Breast epithelium (tissue), 4 donors: ENCODE data around the gene CADM1. TPM values are rescaled to one million over a fixed set of nuclear protein-coding genes. Genes with fewer than 3 reads are reported as not detected.

ENCODE experiments used
- DNase-seq, 2 donors: peaks; one replicate each; pipeline ENCODE4 v3.0.0-alpha.2; 2019; ENCODE audit warnings: low spot score in 2 of 2
- H3K27ac ChIP-seq, 2 donors: fragments of 200-600 bp; sonication (generic) in 1 of 2; one replicate each; pipeline ENCODE4 v1.5.1; 2016 to 2019; ENCODE audit warnings: mild to moderate bottlenecking in 1 of 2
- H3K27me3 ChIP-seq, 2 donors: fragments of 200-600 bp; sonication (generic) in 1 of 2; one replicate each; pipeline versions ENCODE4 v1.5.1 to v1.6.0; 2017 to 2019; ENCODE audit warnings: control low read depth in 1 of 2, mild to moderate bottlenecking in 1 of 2
- H3K36me3 ChIP-seq: fragments of 200-600 bp; one replicate; pipeline ENCODE4 v1.5.1; 2019
- H3K4me1 ChIP-seq, 2 donors: fragments of 200-600 bp; sonication (generic); one replicate each; pipeline ENCODE4 v1.5.1; 2016 to 2019; ENCODE audit warnings: control low read depth in 1 of 2
- H3K4me3 ChIP-seq, 3 donors: fragments of 200-600 bp; sonication (generic); 1 replicate in 2 of 3; 2 replicates in 1 of 3; pipeline ENCODE4 v1.5.1; 2016 to 2019; ENCODE audit warnings: mild to moderate bottlenecking in 3 of 3, moderate library complexity in 2 of 3
- H3K9me3 ChIP-seq, 2 donors: fragments of 200-600 bp; sonication (generic) in 1 of 2; one replicate each; pipeline ENCODE4 v1.5.1; 2016 to 2019; ENCODE audit warnings: control low read depth in 1 of 2
- POLR2A ChIP-seq: fragments of 450-650 bp; IDR thresholded peaks from one replicate; pipeline ENCODE4 v1.6.1; 2016; ENCODE audit warnings: antibody characterized with exemption, mild to moderate bottlenecking, moderate library complexity
- POLR2AphosphoS5 ChIP-seq, 3 donors: sonication (generic); formaldehyde crosslinking; IDR thresholded peaks; one replicate each; pipeline ENCODE4 v1.6.1; 2017; ENCODE audit warnings: antibody characterized with exemption in 3 of 3
- intact Hi-C: fragments of 100-400 bp; cut with DNase I; formaldehyde crosslinking; loops from one replicate; pipeline ENCODE4 v1.15.1; 2023; ENCODE audit warnings: low total_unique reads
- total RNA-seq, 3 donors: library from RNA; depleted of rRNA; stranded (reverse); fragments of >200 nt; gene quantifications; one replicate each; pipeline ENCODE4 v1.1.0, GENCODE V29; 2016
- TF ChIP-seq, protein P1 (sequence below), 3 donors: fragments of 450-650 bp; IDR thresholded peaks; one replicate each; pipeline ENCODE4 v1.5.1; 2016 to 2017; ENCODE audit warnings: antibody characterized with exemption in 3 of 3, mild to moderate bottlenecking in 3 of 3, moderate library complexity in 3 of 3

CADM1 gene
- total RNA-seq, 3 donors from 2014 or later: 5.3 to 48.4 (median 33.1) TPM

DNA sequence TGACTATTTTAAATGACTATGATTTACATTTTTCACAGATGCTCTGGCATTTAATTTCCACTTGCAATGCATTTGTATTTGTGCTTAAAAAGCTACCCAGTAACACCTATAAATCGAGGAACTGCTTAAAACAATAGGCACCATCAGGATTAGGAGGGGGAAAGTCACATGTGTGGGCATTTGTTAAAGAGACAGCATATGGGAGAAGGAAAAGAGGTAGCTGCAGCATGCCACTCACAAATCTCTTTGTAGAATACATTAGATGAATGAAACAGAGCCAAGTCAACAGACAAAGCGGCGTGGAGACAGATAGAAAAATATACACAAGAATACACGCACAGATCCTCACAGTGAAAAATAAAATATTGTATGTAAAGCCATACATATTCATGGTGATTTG, 228.0 kb downstream of the CADM1 start:
- Histone ChIP-seq H3K4me1 (no peaks in the 10 kb centered on the region), H3K27ac (no peak overlapping the region), H3K36me3 (no peaks in the 10 kb centered on the region), H3K4me3 (no peak overlapping the region), H3K9me3 (no peaks in the 10 kb centered on the region), H3K27me3 (no peaks in the 10 kb centered on the region)
- no peak for DNase-seq
- TF ChIP-seq POLR2AphosphoS5 (IDR thresholded peaks at IDR 0.05): no peak
- intact Hi-C loops: no loop called here

DNA sequence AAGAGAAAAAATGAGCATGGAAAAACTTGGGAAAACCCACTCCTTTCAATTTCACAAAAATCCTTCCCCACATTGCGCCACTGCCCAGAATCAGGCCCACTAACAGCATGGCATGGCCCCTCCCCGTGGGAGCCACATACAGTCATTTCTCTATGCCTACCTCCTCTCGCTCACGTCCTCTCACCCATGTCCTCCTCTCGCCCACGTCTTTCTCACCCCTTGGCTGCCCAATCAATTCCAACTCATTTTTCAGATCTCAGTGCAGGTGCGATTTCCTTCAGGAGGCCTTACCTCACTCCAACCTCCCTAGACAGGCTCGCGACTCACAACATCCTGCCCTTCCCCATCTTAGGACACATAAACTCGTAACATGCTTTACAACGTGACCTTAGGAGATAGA, 229.2 kb downstream of the CADM1 start:
- TF ChIP-seq POLR2A (no peak), POLR2AphosphoS5 (IDR thresholded peaks at IDR 0.05) (no peak)
- TF ChIP-seq, protein P1, sequence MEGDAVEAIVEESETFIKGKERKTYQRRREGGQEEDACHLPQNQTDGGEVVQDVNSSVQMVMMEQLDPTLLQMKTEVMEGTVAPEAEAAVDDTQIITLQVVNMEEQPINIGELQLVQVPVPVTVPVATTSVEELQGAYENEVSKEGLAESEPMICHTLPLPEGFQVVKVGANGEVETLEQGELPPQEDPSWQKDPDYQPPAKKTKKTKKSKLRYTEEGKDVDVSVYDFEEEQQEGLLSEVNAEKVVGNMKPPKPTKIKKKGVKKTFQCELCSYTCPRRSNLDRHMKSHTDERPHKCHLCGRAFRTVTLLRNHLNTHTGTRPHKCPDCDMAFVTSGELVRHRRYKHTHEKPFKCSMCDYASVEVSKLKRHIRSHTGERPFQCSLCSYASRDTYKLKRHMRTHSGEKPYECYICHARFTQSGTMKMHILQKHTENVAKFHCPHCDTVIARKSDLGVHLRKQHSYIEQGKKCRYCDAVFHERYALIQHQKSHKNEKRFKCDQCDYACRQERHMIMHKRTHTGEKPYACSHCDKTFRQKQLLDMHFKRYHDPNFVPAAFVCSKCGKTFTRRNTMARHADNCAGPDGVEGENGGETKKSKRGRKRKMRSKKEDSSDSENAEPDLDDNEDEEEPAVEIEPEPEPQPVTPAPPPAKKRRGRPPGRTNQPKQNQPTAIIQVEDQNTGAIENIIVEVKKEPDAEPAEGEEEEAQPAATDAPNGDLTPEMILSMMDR (IDR thresholded peaks at IDR 0.05): no peak
- no peak overlapping the region for H3K27ac ChIP-seq
- intact Hi-C loops: no loop called here
- no peaks in the 10 kb centered on the region for H3K4me1 ChIP-seq
- no peaks in the 10 kb centered on the region for H3K9me3 ChIP-seq
- H3K4me3 ChIP-seq: no peak overlapping the region
- DNase-seq: no peak
- H3K36me3 ChIP-seq: no peaks in the 10 kb centered on the region
- H3K27me3 ChIP-seq: no peaks in the 10 kb centered on the region

DNA sequence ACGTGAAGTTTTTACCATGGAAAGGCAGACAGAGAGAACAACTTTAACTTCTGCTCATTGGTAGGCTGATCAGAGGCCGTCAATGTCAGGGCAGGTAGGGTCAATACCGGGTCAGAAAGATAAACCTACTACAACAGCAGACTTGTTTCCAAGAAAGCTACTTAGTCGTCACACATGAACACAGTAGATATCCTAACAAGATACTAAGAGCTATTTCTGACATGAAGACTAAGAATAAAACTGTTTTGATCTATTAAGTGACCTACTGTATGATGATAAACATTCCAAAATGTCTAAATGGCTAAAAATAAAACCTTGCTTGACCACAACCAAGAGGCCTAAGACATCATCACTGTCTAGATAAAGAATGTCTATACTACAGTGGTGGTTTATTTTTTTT, 231.3 kb downstream of the CADM1 start:
- no peak for DNase-seq
- Histone ChIP-seq H3K4me3 (no peak overlapping the region), H3K36me3 (no peaks in the 10 kb centered on the region), H3K27ac (no peak overlapping the region), H3K4me1 (no peaks in the 10 kb centered on the region), H3K9me3 (no peaks in the 10 kb centered on the region), H3K27me3 (no peaks in the 10 kb centered on the region)
- intact Hi-C loops: no loop called here
- TF ChIP-seq POLR2A (no peak), POLR2AphosphoS5 (IDR thresholded peaks at IDR 0.05) (no peak)
- TF ChIP-seq, protein P1 (IDR thresholded peaks at IDR 0.05): no peak

DNA sequence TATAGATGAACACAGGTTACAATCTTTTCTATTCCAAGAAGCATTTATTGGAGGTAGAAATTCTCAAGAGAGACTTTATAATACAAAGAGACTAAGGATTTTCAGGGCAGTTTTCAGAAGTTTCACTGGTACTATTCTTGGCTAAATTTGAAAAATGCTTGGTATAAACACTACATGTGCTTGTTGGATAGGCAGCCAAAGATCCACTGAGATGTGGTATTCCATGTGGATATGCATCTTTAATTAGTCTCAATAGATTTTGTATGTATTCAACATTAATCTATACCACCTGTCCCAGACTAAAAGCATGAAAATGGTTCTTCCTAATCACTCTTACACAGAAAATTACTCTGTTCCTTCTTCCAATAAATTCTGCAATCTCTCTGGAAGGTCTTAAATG, 232.6 kb downstream of the CADM1 start:
- Histone ChIP-seq H3K27ac (no peak overlapping the region), H3K4me1 (no peaks in the 10 kb centered on the region), H3K27me3 (no peaks in the 10 kb centered on the region), H3K9me3 (no peaks in the 10 kb centered on the region), H3K4me3 (no peak overlapping the region), H3K36me3 (no peaks in the 10 kb centered on the region)
- TF ChIP-seq, protein P1 (IDR thresholded peaks at IDR 0.05): no peak
- TF ChIP-seq POLR2AphosphoS5 (IDR thresholded peaks at IDR 0.05) (no peak), POLR2A (no peak)
- DNase-seq: no peak
- intact Hi-C loops: no loop called here

DNA sequence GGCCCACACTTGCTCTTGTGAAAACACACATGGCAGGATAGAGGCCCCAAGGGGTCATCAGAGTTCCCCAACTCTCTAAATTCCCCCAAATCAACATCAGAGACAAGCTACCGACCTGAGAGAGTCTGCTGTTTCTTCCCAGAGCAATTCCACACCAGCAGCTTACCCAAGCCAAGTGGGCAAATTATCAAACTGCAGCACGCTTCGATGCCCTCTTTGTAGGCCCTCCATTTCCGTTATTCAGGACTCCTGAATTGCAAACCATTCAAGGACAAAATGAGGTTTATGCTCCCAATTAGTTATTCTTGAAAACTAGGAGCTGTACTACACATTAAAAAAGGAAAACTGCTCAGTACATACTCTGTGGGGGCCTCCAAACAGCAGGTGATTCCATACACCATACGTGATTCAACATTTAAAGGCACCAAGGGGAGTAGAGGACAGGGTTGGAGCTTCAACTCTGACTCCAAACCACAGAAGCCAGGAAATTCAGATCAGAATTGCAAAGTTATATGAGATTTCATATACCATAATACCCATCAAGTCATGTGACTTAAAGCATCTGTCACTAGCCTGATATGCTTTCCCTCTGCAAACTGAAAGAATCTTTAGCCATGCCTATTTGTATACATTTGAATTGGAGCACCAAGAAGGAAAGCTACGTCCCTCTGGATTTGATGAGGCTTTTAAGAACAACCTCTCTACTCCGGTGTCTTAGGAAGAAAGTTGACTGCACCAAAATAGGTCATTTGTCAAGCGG, 234.8 kb downstream of the CADM1 start:
- Histone ChIP-seq H3K36me3 (no peaks in the 10 kb centered on the region), H3K4me1 (no peaks in the 10 kb centered on the region), H3K27ac (no peak overlapping the region), H3K9me3 (no peaks in the 10 kb centered on the region), H3K27me3 (no peaks in the 10 kb centered on the region), H3K4me3 (no peak overlapping the region)
- DNase-seq: no peak
- TF ChIP-seq, protein P1 (IDR thresholded peaks at IDR 0.05): no peak
- TF ChIP-seq POLR2A: no peak
- no peak for TF ChIP-seq POLR2AphosphoS5 (IDR thresholded peaks at IDR 0.05)
- intact Hi-C loops: no loop called here
